GM18868 (cell line): Measurements from ENCODE around the gene NRXN2.
"Not testable (repeated sequence)": the region's sequence is repeated elsewhere in the genome, so short reads cannot be mapped to it uniquely, and the experiment has no call there.

Source experiments
- ATAC-seq: cut with Tn5 transposase; IDR thresholded peaks from one replicate; pipeline ENCODE4 v1.9.1; 2021; ENCODE audit warnings: mild to moderate bottlenecking, moderate library complexity; ENCODE audit not compliant: unreplicated experiment

The NRXN2 gene

GRCh38 chr11:64677441-64678023 is 45.5 kb downstream of the NRXN2 start:
- no peak for ATAC-seq

DNA sequence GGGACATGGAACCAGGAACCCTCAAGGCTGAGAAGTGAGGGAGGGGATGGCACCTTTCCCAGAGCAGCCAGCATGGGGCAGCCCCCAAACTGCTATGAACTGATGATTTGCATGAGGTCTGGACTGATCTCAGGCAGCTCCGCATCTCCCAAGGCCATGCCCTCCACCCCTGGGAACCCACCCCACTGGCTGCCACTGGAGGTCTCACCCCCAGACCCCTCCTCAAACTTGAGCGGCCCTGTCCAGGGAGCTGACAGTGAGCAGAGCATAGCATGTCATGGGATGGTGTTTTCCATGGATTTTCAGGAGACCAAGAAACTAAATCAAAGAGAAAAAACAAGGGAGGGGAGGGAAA is 46.8 kb downstream of the NRXN2 start:
- ATAC-seq, result no peak

GRCh38 chr11:64675450-64676260 is 47.3 kb downstream of the NRXN2 start:
- no peak for ATAC-seq

DNA sequence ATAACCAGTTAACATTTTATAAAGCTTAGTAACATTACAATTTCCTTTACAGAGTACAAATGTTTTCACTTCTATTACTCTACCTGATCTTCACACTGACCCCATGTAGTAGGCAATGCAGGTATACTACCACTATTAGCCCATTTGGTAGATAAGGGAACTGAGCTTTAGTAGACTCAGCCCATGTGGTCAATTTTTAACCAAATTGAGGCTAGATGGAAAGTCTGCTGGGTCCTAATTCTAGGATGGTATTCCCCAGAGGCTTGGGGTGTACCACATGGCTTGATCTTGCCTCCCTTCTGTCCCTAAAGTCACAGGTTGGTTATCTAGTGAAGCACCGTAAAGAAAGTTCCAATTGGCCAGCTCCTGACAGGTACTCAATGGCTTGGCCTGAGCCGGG is 48.2 kb downstream of the NRXN2 start:
- no peak for ATAC-seq

GRCh38 chr11:64673279-64673678 is 49.7 kb downstream of the NRXN2 start:
- ATAC-seq, result no peak

- no peak for ATAC-seq
Measured at GRCh38 chr11:64672875-64673274, 50.1 kb downstream of the NRXN2 start.

GRCh38 chr11:64670975-64671374 is 52.0 kb downstream of the NRXN2 start:
- no peak for ATAC-seq

DNA sequence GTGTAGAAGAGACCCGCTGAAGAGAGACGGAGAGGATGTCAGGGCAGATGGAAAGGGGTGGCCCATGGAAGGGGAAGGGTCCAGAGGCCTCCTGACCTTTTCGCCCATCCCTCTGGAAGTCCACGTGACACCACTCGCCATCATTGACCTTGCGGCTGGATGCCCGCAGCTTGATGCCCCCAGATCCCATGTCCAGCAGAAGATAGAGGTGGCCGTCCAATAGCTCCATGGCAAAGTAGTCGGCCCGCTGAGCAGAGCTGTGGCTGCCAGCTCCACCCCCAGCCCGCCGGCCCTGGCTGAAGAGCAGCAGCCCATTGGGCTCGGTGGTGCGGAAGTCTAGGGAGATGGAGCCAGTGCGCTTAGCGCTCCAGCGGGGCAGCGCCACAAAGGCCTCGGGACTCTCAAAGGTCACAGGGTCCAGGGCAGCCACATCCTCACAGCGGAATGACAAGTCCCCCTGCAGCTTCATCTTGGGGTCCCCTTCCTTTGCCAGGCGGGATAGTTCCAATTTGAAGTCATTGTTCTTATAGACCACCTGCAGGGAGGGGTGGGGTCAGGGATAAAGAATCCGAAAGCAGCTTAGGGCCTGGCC is 55.7 kb downstream of the NRXN2 start:
- ATAC-seq, result no peak

GRCh38 chr11:64665411-64665821 is 57.6 kb downstream of the NRXN2 start:
- no peak for ATAC-seq

DNA sequence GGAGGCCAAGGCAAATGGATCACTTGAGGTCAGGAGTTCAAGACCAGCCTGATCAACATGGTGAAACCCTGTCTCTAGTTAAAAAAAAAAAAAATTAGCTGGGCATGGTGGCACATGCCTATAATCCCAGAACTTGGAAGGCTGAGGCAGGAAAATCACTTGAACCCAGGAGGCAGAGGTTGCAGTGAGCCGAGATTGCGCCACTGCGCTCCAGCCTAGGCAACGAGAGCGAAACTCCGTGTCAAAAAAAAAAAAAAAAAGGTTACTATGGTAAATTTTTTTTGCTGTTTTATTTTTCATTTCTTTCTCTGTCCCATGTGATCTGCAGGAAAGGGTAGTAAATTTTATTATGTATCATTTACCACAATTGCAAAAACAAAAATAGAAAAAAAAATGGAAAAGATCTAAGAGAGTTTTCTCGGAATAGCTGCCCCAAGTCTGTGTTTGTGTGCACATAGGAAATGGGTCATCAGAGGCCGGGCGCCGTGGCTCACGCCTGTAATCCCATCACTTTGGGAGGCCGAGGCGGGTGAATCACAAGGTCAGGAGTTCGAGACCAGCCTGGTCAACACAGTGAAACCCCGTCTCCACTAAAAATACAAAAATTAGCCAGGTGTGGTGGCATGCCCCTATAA is 58.6 kb downstream of the NRXN2 start:
- ATAC-seq, result not testable (repeated sequence)

GRCh38 chr11:64663656-64664055 is 59.3 kb downstream of the NRXN2 start:
- ATAC-seq, result no peak

GRCh38 chr11:64661614-64662013 is 61.4 kb downstream of the NRXN2 start:
- ATAC-seq, result no peak

DNA sequence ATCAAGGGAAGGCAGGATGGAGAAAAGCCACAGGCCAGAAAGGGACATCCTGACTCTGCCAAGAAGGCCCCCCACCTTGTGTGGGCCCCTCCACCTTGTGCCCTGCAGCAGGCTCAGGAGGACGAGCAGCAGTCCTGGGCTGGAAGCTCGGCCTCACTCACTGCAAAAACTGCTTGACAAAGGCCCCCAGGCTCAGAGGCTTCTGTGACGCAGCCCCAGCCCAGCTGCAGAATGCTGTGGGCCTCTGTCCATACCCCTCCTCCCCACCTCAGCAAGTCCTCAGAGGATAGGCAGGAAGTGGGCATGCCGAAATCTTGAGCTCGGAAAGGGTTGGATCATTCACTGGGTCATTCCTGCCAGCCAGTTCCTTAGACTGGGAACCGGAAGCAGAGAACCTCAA is 61.9 kb downstream of the NRXN2 start:
- no peak for ATAC-seq

GRCh38 chr11:64660706-64661105 is 62.3 kb downstream of the NRXN2 start:
- no peak for ATAC-seq

- no peak for ATAC-seq
Measured at GRCh38 chr11:64660205-64660604, 62.8 kb downstream of the NRXN2 start.

DNA sequence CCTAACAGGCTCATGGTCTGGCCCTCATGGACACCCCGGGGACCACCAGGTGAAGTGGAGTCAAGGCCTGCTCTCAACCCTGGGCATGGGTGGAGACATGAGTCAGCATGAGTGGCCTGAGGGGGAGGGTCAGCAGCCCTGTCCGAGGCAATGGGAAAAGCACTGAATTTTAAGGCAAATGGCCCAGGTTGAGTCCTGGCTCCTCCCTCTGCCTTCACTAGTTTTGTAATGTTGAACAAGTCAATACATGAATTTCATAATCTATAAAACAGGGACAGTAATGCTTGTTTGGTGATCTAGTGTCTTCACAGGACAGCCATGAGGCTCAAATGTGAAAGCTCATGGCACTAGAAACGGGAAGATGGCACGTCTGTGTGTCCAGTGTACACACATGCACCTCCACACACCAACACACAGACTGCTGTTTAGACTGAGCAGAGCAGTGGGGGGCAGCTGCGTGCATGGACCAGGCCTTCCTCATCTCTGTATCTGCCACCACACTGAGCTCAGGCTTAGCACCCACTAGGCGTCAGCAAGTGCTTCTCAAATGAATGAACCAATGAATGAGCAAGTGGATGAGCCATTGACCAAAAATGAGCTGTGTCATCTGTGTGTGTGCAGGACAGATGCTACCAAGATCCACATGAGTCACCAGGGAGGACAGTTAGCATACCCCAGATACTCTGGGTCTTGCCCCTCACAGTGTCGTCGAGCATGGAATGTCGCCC is 63.4 kb downstream of the NRXN2 start:
- ATAC-seq, result no peak

- no peak for ATAC-seq
Measured at GRCh38 chr11:64658265-64658664, 64.7 kb downstream of the NRXN2 start.

DNA sequence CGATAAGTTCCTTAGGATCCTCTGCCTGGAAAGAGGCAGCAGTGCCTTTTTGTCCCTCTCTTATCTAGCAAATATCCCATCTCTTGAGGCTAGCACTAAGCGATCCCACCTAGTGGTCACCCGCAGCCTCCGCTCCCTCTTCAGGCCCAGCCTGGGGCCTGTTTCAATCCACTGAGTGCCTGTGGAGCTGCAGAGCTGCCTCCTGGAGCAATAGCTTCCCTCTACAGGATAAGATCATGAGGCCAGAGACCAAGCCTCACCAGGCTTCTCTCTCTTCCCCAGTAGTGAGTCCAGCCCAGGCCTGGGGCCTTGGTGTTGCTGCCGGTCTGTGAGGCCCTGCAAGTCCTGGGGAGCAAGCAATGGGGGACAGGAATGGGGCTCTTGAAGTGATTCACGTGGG is 66.1 kb downstream of the NRXN2 start:
- no peak for ATAC-seq

DNA sequence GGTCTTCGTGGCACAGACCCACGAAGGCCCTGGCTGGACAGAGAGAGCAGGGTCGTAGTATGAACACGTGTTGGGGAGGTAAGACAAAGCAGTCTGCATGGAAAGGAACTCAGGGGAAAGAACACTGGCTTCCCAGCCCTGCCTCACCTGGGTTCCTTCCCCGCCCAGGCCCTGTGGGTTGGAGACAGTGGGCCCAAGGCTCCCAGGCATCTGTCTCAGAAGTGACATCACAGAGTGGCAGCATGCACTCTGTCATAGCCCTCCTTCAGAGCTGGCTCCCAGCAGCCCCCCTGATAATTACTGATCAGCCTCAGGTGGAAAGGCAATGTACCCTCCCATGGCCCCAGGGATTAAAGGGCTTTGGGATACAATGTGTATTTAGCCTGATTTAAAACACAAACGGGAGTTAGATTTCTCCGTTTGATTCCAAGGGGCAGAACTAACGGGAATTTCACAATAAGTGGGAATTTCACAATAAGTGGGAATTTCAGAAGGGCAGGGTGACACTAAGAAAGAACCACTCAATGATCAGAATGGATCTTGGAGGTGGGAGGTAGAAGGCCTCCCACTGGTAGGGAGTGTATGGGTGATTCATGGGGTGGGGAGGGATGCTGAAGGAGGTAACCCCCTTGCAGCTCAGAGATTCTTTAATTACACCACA is 66.9 kb downstream of the NRXN2 start:
- no peak for ATAC-seq

DNA sequence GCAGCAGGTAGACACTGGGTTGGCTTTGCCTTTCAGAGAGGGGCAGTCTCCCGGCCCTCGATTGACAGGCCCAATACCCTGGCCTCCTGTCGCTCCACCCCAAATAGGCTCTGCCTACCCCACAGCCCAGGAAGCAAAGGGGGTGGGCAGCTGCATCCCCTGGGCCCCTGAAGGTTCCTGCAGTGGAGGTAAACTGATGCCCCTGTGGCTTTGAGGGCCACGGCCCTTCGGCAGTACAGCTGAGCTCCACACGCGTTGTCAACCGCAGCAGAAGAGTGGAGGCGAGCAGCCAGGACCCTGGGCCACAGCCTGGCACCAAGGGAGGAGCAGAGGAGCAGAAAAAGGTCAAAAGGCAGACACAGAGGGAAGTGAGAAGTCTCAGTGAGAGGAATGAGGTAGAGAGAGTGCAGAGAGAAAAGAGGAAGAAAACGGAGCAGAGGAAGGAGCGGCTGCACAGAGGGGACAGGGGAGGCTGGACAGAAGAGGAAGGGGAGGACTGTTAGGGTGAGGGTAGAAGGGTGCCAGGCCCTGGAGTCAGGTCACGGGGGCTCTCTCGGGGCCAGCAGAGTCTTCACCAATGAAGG is 67.9 kb downstream of the NRXN2 start:
- no peak for ATAC-seq
